ENCODE results near the gene TIMMDC1. TPM values are rescaled to one million over a fixed set of nuclear protein-coding genes. Genes with fewer than 3 reads are reported as not detected.

Gene TIMMDC1
- total RNA-seq, 1 donor from 2014 or later: 91.7 TPM

DNA sequence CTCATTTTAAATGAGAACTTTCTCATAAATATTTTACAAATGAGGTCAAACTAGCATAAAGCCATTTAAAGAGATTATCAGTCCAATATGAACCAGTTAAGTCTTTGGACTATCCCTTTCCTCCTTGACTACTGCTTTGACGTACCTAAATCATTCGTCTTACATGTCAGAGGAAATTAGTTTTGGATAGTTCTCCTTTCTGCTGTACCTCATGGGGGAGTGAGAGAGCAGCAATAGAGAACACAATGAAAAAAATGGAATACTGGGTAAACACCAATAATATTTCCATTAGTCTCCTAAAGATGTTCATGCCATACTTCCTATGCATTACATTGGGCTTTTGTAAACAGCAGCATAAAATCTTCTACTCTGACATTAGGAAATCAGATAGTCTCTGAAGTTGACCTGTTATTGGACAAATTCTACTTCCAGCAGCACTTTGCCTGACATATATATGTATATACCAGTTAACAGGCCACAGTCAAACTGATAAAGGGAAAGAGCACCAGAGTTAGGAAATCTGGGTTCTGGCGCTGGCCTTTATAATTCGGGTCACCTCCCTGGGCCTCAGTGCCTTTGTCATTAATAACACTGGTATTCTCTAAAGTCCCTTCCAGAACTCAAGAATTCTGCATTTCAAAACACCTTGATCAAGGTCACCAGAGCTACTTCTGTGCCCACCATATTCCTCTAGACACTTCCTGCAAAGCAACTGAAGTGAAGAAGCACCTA, 26.8 kb downstream of the TIMMDC1 start:
- Histone ChIP-seq H4K20me1 (ENCODE audit: low read depth) (no peaks in the 10 kb centered on the region), H3K9ac (no peak overlapping the region), H3F3A (ENCODE audit: low read depth) (peaks cover 6% of the 10 kb centered on the region), H3K27me3 (no peaks in the 10 kb centered on the region), H3K27ac (no peak overlapping the region), H3K4me1 (no peaks in the 10 kb centered on the region), H3K4me2 (no peak overlapping the region), H3K4me3 (no peak overlapping the region), H3K36me3 (peaks cover 10% of the 10 kb centered on the region), H3K9me3 (ENCODE audit: low read depth) (no peaks in the 10 kb centered on the region), H2AFZ (replicated peaks) (no peak overlapping the region), H3K79me2 (ENCODE audit: low read depth) (no peaks in the 10 kb centered on the region)
- Mint-ChIP-seq H3K9me3 (peaks cover under 1% of the 10 kb centered on the region), H3K4me1 (no peaks in the 10 kb centered on the region), H3K27me3 (ENCODE audit: insufficient read depth, low read depth) (no peaks in the 10 kb centered on the region), H3K27ac (no peak overlapping the region), H3K4me3 (no peak overlapping the region), H3K36me3 (peaks cover 29% of the 10 kb centered on the region)
- DNase-seq (ENCODE audit: low spot score): no peak
- TF ChIP-seq EZH2 (IDR thresholded peaks at IDR 0.05): no peak
- peak; percentile 32 for TF ChIP-seq CTCF (IDR thresholded peaks at IDR 0.05)

GRCh38 chr3:119527714-119528113, 29.4 kb downstream of the TIMMDC1 start:
- H3K27ac Mint-ChIP-seq: no peak overlapping the region
- Histone ChIP-seq H3K9me3 (ENCODE audit: low read depth) (no peaks in the 10 kb centered on the region), H3F3A (ENCODE audit: low read depth) (peaks cover 6% of the 10 kb centered on the region), H4K20me1 (ENCODE audit: low read depth) (no peaks in the 10 kb centered on the region), H2AFZ (replicated peaks) (no peak overlapping the region), H3K4me3 (no peak overlapping the region), H3K36me3 (no peaks in the 10 kb centered on the region), H3K79me2 (ENCODE audit: low read depth) (no peaks in the 10 kb centered on the region), H3K4me1 (no peaks in the 10 kb centered on the region), H3K9ac (no peak overlapping the region), H3K27me3 (no peaks in the 10 kb centered on the region), H3K27ac (no peak overlapping the region), H3K4me2 (no peak overlapping the region)
- no peaks in the 10 kb centered on the region for H3K4me1 Mint-ChIP-seq
- TF ChIP-seq EZH2 (IDR thresholded peaks at IDR 0.05) (no peak), CTCF (IDR thresholded peaks at IDR 0.05) (no peak)
- DNase-seq (ENCODE audit: low spot score): no peak
- no peaks in the 10 kb centered on the region for H3K9me3 Mint-ChIP-seq
- H3K27me3 Mint-ChIP-seq (ENCODE audit: insufficient read depth, low read depth): no peaks in the 10 kb centered on the region
- no peak overlapping the region for H3K4me3 Mint-ChIP-seq
- peaks cover 11% of the 10 kb centered on the region for H3K36me3 Mint-ChIP-seq

DNA sequence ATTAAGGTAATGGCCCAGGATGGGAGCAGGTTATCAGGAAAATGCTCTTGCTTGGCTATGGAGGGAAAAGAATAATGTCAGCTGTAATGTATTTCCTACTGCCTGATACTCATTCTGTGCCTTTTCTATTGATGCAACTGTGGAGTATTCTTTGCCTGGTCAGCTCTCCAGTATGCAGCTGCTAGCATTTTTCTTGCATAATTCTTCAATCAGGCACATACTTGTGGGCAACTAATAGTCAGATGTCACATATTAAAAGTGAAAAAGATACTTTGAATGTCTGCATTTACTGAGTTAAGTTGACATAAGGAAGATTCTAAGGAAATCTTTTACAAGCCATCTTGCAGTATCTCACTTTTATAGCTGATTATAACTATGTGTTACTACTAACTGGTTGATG, 31.5 kb downstream of the TIMMDC1 start:
- H3K27ac Mint-ChIP-seq: no peak overlapping the region
- DNase-seq (ENCODE audit: low spot score): no peak
- Histone ChIP-seq H3K9me3 (ENCODE audit: low read depth) (no peaks in the 10 kb centered on the region), H3K79me2 (ENCODE audit: low read depth) (no peaks in the 10 kb centered on the region), H4K20me1 (ENCODE audit: low read depth) (no peaks in the 10 kb centered on the region), H3K27me3 (no peaks in the 10 kb centered on the region), H3K4me1 (no peaks in the 10 kb centered on the region), H2AFZ (replicated peaks) (no peak overlapping the region), H3K4me2 (no peak overlapping the region), H3F3A (ENCODE audit: low read depth) (no peaks in the 10 kb centered on the region), H3K27ac (no peak overlapping the region), H3K36me3 (no peaks in the 10 kb centered on the region), H3K4me3 (no peak overlapping the region), H3K9ac (no peak overlapping the region)
- H3K27me3 Mint-ChIP-seq (ENCODE audit: insufficient read depth, low read depth): no peaks in the 10 kb centered on the region
- TF ChIP-seq EZH2 (IDR thresholded peaks at IDR 0.05): no peak
- no peak for TF ChIP-seq CTCF (IDR thresholded peaks at IDR 0.05)
- TF ChIP-seq EZH2phosphoT487 (IDR thresholded peaks at IDR 0.05): no peak
- no peaks in the 10 kb centered on the region for H3K4me1 Mint-ChIP-seq
- H3K36me3 Mint-ChIP-seq: peaks cover 11% of the 10 kb centered on the region
- no peak overlapping the region for H3K4me3 Mint-ChIP-seq
- no peaks in the 10 kb centered on the region for H3K9me3 Mint-ChIP-seq

Measured in neural progenitor cell (in vitro differentiated cells).